Subcutaneous abdominal adipose tissue (tissue), 5 donors: ENCODE data around the gene CORO2B.

ENCODE experiments used
- H3K27ac ChIP-seq: one replicate; pipeline ENCODE4 v1.7.0; 2013; ENCODE audit warnings: low read depth, mild to moderate bottlenecking, inconsistent platforms, low read length, moderate library complexity
- H3K27me3 ChIP-seq, 5 donors: one replicate each; pipeline ENCODE4 v1.7.0; 2013; ENCODE audit warnings: low read length in 5 of 5, inconsistent platforms in 1 of 5; ENCODE audit not compliant: control insufficient read depth in 5 of 5, insufficient read depth in 4 of 5
- H3K36me3 ChIP-seq, 5 donors: one replicate each; pipeline ENCODE4 v1.7.0; 2013; ENCODE audit warnings: low read length in 5 of 5; ENCODE audit not compliant: control insufficient read depth in 5 of 5, insufficient read depth in 5 of 5
- H3K4me1 ChIP-seq, 5 donors: one replicate each; pipeline ENCODE4 v1.7.0; 2013; ENCODE audit warnings: low read length in 5 of 5, mild to moderate bottlenecking in 3 of 5, moderate library complexity in 1 of 5; ENCODE audit not compliant: control insufficient read depth in 5 of 5, insufficient read depth in 5 of 5
- H3K4me3 ChIP-seq, 5 donors: one replicate each; pipeline ENCODE4 v1.7.0; 2013; ENCODE audit warnings: low read length in 5 of 5, low read depth in 1 of 5
- H3K9ac ChIP-seq, 5 donors: one replicate each; pipeline ENCODE4 v1.7.0; 2013; ENCODE audit warnings: low read length in 5 of 5, mild to moderate bottlenecking in 4 of 5, moderate library complexity in 3 of 5
- H3K9me3 ChIP-seq, 5 donors: one replicate each; pipeline ENCODE4 v1.7.0; 2013; ENCODE audit warnings: low read length in 5 of 5; ENCODE audit not compliant: control insufficient read depth in 5 of 5
- donor health status: healthy.
- donor health status: healthy.
- donor health status: healthy.
- donor health status: healthy.
- donor health status: healthy.

CORO2B gene

DNA sequence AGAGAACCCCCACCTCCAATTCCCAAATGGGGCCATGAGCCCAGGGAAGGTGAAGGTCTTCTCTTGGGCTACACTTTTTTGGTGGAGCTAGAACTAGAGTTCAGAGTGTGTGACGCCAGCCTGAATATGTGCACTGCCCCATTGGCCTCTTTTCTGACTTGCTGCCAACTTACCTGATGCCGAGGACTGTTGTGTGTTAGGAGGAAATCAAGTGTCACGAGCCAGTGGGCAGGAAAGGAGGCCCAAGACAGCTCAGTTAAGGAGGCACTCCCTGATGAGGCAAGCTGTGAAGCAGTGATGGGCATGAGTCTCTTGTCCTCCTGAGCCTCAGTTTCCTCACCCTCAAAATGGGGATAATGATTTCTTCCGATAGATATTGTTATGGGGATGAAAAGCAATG, 134.1 kb downstream of the CORO2B start:
- Histone ChIP-seq H3K9ac (no peak overlapping the region), H3K4me3 (no peak overlapping the region), H3K27ac (no peak overlapping the region), H3K4me1 (peaks cover 0 to 12% (median 0%) of the 10 kb centered on the region in 5 donors), H3K36me3 (peaks cover 0 to 53% (median 43%) of the 10 kb centered on the region in 5 donors), H3K9me3 (no peaks in the 10 kb centered on the region), H3K27me3 (no peaks in the 10 kb centered on the region)

DNA sequence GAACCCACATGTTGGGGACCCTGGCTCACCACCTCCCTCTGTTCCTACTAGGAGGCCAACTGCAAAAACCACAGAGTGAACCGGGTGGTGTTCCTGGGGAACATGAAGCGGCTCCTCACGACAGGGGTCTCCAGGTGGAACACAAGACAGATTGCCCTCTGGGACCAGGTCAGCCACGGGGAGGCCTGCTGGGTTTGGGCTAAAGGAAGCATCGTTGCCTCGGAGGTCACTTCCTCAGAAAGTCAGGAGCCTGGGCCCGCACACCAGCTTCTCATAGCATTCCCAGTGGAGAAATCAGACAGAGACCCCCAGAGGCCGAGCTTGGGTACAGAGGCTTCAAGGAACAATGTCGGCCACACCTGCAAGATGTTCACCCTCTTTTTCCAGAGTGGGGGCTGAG, 135.1 kb downstream of the CORO2B start:
- H3K4me3 ChIP-seq = no peak overlapping the region
- no peak overlapping the region for H3K27ac ChIP-seq
- H3K4me1 ChIP-seq = peaks cover 0 to 8% (median 0%) of the 10 kb centered on the region in 5 donors
- H3K9me3 ChIP-seq = no peaks in the 10 kb centered on the region
- H3K9ac ChIP-seq = no peak overlapping the region
- H3K27me3 ChIP-seq = no peaks in the 10 kb centered on the region
- peaks cover 0 to 59% (median 43%) of the 10 kb centered on the region in 5 donors for H3K36me3 ChIP-seq

DNA sequence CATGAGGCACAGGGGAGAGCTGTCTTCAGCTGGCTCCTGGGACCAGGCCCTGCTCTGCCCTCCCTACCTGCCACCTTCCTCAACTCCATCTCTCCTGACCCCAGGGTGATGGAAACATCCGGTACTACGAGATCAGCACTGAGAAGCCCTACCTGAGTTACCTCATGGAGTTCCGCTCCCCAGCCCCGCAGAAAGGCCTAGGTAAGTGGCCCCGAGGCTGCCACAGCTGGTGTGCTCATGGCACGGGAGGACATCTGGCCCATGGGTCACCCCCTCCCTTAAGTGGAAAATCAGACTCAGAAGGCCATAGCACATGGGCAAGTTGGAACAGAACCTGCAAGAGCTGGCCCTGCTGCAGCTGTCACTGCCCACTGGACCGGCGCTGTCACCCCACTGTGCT, 136.3 kb downstream of the CORO2B start:
- Histone ChIP-seq H3K9me3 (no peaks in the 10 kb centered on the region), H3K36me3 (peaks cover 0 to 64% (median 43%) of the 10 kb centered on the region in 5 donors), H3K4me1 (peaks cover 0 to under 1% (median 0%) of the 10 kb centered on the region in 5 donors), H3K27me3 (no peaks in the 10 kb centered on the region), H3K4me3 (no peak overlapping the region), H3K27ac (no peak overlapping the region), H3K9ac (no peak overlapping the region)

DNA sequence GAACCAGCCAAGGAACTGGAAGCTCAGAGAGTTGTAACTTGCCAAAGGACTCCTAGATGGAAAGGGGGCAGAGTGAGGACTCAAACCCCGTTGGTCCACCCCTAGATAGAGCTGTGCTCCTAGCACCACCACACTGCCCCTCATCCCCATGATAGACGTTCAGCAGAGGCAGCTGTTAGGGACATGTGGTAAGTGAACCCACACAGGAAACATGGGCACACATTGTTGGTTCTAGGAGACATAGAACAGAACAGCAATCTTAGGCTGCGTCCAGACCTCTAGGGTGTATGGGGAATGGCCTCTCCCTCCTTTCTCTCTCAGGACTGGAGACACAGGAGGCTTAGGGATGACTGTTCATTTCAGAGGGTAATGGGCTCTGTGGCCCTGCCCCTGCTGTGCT, 139.2 kb downstream of the CORO2B start:
- Histone ChIP-seq H3K9ac (no peak overlapping the region), H3K36me3 (peaks cover 0 to 43% (median 27%) of the 10 kb centered on the region in 5 donors), H3K27ac (no peak overlapping the region), H3K4me3 (no peak overlapping the region), H3K27me3 (no peaks in the 10 kb centered on the region), H3K4me1 (no peaks in the 10 kb centered on the region), H3K9me3 (no peaks in the 10 kb centered on the region)

DNA sequence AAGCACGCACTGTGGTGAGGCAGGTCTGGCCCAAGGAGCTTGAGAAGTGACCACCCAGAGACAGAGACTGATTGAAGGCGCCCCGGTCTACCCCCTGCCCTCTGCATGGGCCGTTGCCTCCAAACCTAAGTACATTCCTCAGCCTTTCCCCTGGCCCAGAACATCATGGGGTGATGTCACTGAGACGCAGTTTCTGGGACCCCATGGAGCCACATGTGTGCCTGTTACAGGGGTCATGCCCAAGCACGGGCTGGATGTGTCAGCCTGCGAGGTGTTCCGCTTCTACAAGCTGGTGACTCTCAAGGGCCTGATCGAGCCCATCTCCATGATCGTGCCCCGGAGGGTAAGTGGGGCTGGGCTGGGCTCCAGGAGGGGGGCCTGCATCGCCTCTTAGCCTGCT, 139.7 kb downstream of the CORO2B start:
- Histone ChIP-seq H3K27ac (no peak overlapping the region), H3K9me3 (no peaks in the 10 kb centered on the region), H3K4me3 (no peak overlapping the region), H3K4me1 (no peaks in the 10 kb centered on the region), H3K36me3 (peaks cover 0 to 38% (median 23%) of the 10 kb centered on the region in 5 donors), H3K27me3 (no peaks in the 10 kb centered on the region), H3K9ac (no peak overlapping the region)

DNA sequence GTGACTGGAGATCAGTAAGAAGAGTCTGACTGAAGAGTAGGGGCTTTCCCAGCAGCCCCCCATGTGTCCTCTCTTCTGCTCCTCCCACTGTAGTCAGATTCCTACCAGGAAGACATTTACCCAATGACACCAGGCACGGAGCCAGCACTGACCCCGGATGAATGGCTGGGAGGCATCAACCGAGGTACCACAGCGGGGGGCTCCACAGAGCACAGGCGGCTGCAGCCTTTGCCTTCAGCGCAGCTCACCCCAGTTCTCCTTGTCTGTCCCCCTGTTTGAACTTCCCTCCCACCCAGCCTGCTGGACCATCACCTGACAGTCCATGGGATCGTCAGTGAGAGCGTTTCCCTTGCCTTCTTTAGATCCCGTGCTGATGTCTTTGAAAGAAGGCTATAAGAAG, 140.3 kb downstream of the CORO2B start:
- no peak overlapping the region for H3K27ac ChIP-seq
- no peak overlapping the region for H3K9ac ChIP-seq
- H3K4me1 ChIP-seq = no peaks in the 10 kb centered on the region
- H3K27me3 ChIP-seq = no peaks in the 10 kb centered on the region
- H3K4me3 ChIP-seq = no peak overlapping the region
- no peaks in the 10 kb centered on the region for H3K9me3 ChIP-seq
- peaks cover 0 to 32% (median 17%) of the 10 kb centered on the region in 5 donors for H3K36me3 ChIP-seq

DNA sequence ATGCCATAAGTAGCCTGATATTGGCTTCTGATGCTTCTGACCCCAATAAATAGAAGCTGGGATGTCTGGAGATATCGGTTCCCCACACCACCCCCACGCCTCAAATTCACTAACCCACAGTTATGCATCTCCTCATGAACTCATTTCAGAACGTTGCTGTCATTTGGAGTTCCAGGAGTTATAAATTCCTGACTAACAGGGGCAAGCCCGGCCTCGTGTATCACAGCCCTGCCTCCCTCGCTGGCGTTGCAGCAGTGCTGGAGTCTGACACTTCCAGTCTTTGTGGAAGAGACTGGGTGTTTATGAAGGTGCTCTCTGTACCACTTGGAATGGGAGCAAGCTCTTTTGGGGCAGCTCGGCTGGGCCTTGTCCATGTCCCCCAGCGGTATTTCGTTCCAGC, 140.9 kb downstream of the CORO2B start:
- Histone ChIP-seq H3K4me3 (no peak overlapping the region), H3K9me3 (no peaks in the 10 kb centered on the region), H3K4me1 (no peaks in the 10 kb centered on the region), H3K9ac (no peak overlapping the region), H3K36me3 (peaks cover 0 to 26% (median 11%) of the 10 kb centered on the region in 5 donors), H3K27me3 (no peaks in the 10 kb centered on the region), H3K27ac (no peak overlapping the region)

DNA sequence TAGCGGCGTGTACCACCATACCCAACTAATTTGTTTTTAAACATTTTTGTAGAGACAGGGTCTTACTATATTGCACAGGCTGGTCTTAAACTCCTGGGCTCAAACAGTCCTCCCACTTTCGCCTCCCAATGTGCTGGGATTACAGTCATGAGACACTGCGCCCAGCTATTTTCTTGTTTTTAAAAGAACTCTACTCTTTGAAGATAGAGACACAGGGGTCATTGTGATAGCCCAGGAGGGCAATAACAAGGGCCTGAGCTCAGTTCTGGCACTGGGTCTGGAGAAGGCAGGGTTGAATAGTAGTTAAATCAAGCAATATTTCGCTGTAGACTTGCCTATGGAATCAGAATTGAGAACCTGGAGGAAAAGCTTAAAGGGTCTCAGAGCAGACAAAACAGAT, 143.1 kb downstream of the CORO2B start:
- H3K4me1 ChIP-seq = peaks cover 0 to 15% (median 14%) of the 10 kb centered on the region in 5 donors
- no peak overlapping the region for H3K27ac ChIP-seq
- no peaks in the 10 kb centered on the region for H3K27me3 ChIP-seq
- peaks cover 0 to 12% (median 0%) of the 10 kb centered on the region in 5 donors for H3K36me3 ChIP-seq
- no peak overlapping the region for H3K9ac ChIP-seq
- H3K4me3 ChIP-seq = no peak overlapping the region
- H3K9me3 ChIP-seq = no peaks in the 10 kb centered on the region

DNA sequence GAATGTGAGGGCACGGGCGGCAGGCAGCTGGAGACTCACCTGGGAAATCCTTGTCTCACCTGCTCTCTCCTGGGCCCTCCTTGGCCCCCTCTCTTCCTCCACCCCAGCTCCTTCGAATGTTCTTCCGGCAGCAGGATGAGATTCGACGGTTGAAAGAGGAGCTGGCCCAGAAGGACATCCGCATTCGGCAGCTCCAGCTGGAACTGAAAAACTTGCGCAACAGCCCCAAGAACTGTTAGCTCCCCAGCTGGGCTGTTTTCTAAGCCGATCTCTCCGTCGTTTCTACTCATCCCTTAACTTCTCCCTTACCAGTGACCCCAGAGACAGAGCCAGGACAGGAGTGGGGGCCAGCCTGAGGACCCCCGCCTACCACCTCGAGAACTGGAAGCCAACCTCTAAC, 146.9 kb downstream of the CORO2B start:
- Histone ChIP-seq H3K27me3 (no peaks in the 10 kb centered on the region), H3K4me1 (peaks cover 4 to 30% (median 24%) of the 10 kb centered on the region in 5 donors), H3K9me3 (no peaks in the 10 kb centered on the region), H3K27ac (peak overlapping the region; percentile 21), H3K4me3 (no peak overlapping the region), H3K9ac (peak overlapping the region in 1 of 5 donors; percentile 52), H3K36me3 (no peaks in the 10 kb centered on the region)

DNA sequence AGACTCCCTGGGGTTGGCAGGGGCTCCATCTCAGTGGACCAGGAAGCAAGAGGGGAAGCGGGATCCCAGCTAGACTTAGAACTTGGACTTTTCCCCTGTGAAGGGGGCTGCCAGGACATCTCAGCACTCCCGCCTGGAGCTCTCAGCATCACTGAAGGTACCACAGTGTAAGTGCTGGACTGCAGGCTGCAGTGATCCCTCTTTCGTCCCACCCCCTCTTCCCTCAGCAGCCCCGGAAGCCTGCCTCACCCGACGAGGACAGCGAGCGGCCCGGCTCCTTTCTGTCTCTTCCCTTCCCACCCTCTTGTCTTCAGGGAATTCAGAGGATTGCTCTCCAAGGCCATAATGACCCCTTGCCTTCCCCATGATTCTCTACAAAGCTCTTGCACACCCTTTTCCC, 147.5 kb downstream of the CORO2B start:
- Histone ChIP-seq H3K9me3 (no peaks in the 10 kb centered on the region), H3K27ac (peak overlapping the region; percentile 21), H3K4me1 (peaks cover 4 to 35% (median 28%) of the 10 kb centered on the region in 5 donors), H3K27me3 (no peaks in the 10 kb centered on the region), H3K4me3 (no peak overlapping the region), H3K9ac (peak overlapping the region in 1 of 5 donors; percentile 52), H3K36me3 (no peaks in the 10 kb centered on the region)
